SK-N-SH (cell line): ENCODE results near the gene ECHDC1. TPM values are rescaled to one million over a fixed set of nuclear protein-coding genes. Genes with fewer than 3 reads are reported as not detected.

Source experiments
- CTCF ChIA-PET: fragments of 300-600, 350-600 bp; formaldehyde crosslinking; extraction: SDS; loops from one replicate; lab custom pipeline; 2021; lab: Yijun Ruan, JAX
- POLR2A ChIA-PET: fragments of 350-600 bp; sonication (Branson Sonifier 250); formaldehyde crosslinking; extraction: SDS; loops from one replicate; lab custom pipeline; 2020; ENCODE audit warnings: antibody characterized with exemption, inconsistent platforms; lab: Yijun Ruan, JAX
- DNase-seq: peaks from one replicate; pipeline ENCODE4 v3.0.0; 2012
- H2AFZ ChIP-seq: fragments of 200-600 bp; sonication (generic); 2 replicates; pipeline ENCODE4 v1.8.1; 2016; ENCODE audit warnings: antibody characterized with exemption, mild to moderate bottlenecking, low read depth
- H3F3A ChIP-seq: fragments of 200-600 bp; sonication (generic); replicated peaks from 2 replicates; pipeline ENCODE3; 2016; ENCODE audit warnings: antibody characterized with exemption, mild to moderate bottlenecking; ENCODE audit not compliant: insufficient read depth
- H3K27ac ChIP-seq, 2 experiments: fragments of 200-500 bp in 1 of 2; fragments of 200-600 bp in 1 of 2; sonication (Bioruptor generic) in 1 of 2; sonication (generic), shearing (Covaris generic) in 1 of 2; 2 replicates each; pipeline versions ENCODE4 v1.5.1 to v1.6.1; 2014 to 2016; ENCODE audit warnings: low read depth in 2 of 2, inconsistent platforms in 1 of 2, low read length in 1 of 2, mild to moderate bottlenecking in 1 of 2, mixed read lengths in 1 of 2
- H3K27me3 ChIP-seq: fragments of 200-600 bp; sonication (generic), shearing (Covaris generic); 2 replicates; pipeline ENCODE4 v1.6.1; 2016; ENCODE audit warnings: mixed run types; ENCODE audit not compliant: insufficient read depth
- H3K36me3 ChIP-seq, 2 experiments: fragments of 200-500 bp in 1 of 2; fragments of 200-600 bp in 1 of 2; sonication (Bioruptor generic) in 1 of 2; sonication (generic) in 1 of 2; replicated peaks in 1 of 2; 2 replicates each; pipeline versions ENCODE3 to v1.5.1; 2014 to 2016; ENCODE audit warnings: low read length in 1 of 2, mild to moderate bottlenecking in 1 of 2; ENCODE audit not compliant: insufficient read depth in 2 of 2, control insufficient read depth in 1 of 2
- H3K4me1 ChIP-seq, 2 experiments: fragments of 200-500 bp in 1 of 2; fragments of 200-600 bp in 1 of 2; sonication (Bioruptor generic) in 1 of 2; sonication (generic), shearing (Covaris generic) in 1 of 2; 2 replicates each; pipeline versions ENCODE4 v1.5.1 to v1.6.1; 2014 to 2016; ENCODE audit warnings: low read depth in 1 of 2, low read length in 1 of 2, mixed run types in 1 of 2; ENCODE audit not compliant: insufficient read depth in 2 of 2, control insufficient read depth in 1 of 2
- H3K4me2 ChIP-seq: fragments of 200-600 bp; sonication (generic), shearing (Covaris generic); 2 replicates; pipeline ENCODE4 v1.6.1; 2017; ENCODE audit warnings: mixed run types
- H3K4me3 ChIP-seq, 2 experiments: fragments of 200-500 bp in 1 of 2; fragments of 200-600 bp in 1 of 2; sonication (Bioruptor generic) in 1 of 2; sonication (generic), shearing (Covaris generic) in 1 of 2; 2 replicates each; pipeline versions ENCODE4 v1.5.1 to v1.8.1; 2014 to 2016; ENCODE audit warnings: low read depth in 2 of 2, inconsistent platforms in 1 of 2, low read length in 1 of 2, mild to moderate bottlenecking in 1 of 2, mixed read lengths in 1 of 2, moderate library complexity in 1 of 2
- H3K79me2 ChIP-seq: fragments of 200-600 bp; sonication (generic); 2 replicates; pipeline ENCODE4 v1.8.1; 2017; ENCODE audit warnings: mild to moderate bottlenecking; ENCODE audit not compliant: insufficient read depth
- H3K9ac ChIP-seq: fragments of 200-600 bp; sonication (generic); 2 replicates; pipeline ENCODE4 v1.6.1; 2017; ENCODE audit warnings: mixed run types
- H3K9me2 ChIP-seq: fragments of 200-600 bp; sonication (generic); 2 replicates; pipeline ENCODE4 v1.6.1; 2017; ENCODE audit warnings: mixed run types
- H3K9me3 ChIP-seq: fragments of 200-600 bp; sonication (generic); 2 replicates; pipeline ENCODE4 v1.6.1; 2017; ENCODE audit warnings: mixed run types, mild to moderate bottlenecking, moderate library complexity
- H4K20me1 ChIP-seq: fragments of 200-600 bp; sonication (generic); 2 replicates; pipeline ENCODE4 v1.6.1; 2017; ENCODE audit warnings: mild to moderate bottlenecking, mixed run types; ENCODE audit not compliant: insufficient read depth
- CHD2 ChIP-seq: fragments of 150-350 bp; IDR thresholded peaks from 2 replicates; pipeline ENCODE4 v1.6.1; 2018; ENCODE audit warnings: low read length; ENCODE audit not compliant: partially characterized antibody
- EP300 ChIP-seq, 2 experiments: IDR thresholded peaks; 2 replicates each; pipeline versions ENCODE4 v1.4.0 to v1.6.1; 2012; ENCODE audit warnings: borderline replicate concordance in 1 of 2, low read depth in 1 of 2, low read length in 1 of 2
- EZH2phosphoT487 ChIP-seq: fragments of 200-600 bp; sonication (generic); IDR thresholded peaks from 2 replicates; pipeline ENCODE4 v1.6.1; 2017; ENCODE audit warnings: low read depth, mixed run types, mild to moderate bottlenecking, antibody characterized with exemption, moderate library complexity, borderline replicate concordance
- FOXM1 ChIP-seq: IDR thresholded peaks from 2 replicates; pipeline ENCODE4 v1.4.0; 2012; ENCODE audit warnings: low read depth, mild to moderate bottlenecking
- GATA2 ChIP-seq: sonication (generic); formaldehyde crosslinking; IDR thresholded peaks from 2 replicates; pipeline ENCODE4 v1.5.0; 2020; ENCODE audit warnings: mild to moderate bottlenecking, missing genetic modification reagents
- JUND ChIP-seq: IDR thresholded peaks from 2 replicates; pipeline ENCODE4 v1.4.0; 2012
- NFIC ChIP-seq: IDR thresholded peaks from 2 replicates; pipeline ENCODE4 v1.4.0; 2012; ENCODE audit warnings: borderline replicate concordance
- POLR2AphosphoS5 ChIP-seq: IDR thresholded peaks from 2 replicates; pipeline ENCODE4 v1.6.1; 2012; ENCODE audit warnings: low read depth, low read length
- RAD21 ChIP-seq: IDR thresholded peaks from 2 replicates; pipeline ENCODE4 v1.6.1; 2012; ENCODE audit warnings: mild to moderate bottlenecking, low read length
- RCOR1 ChIP-seq: fragments of 150-350 bp; IDR thresholded peaks from 2 replicates; pipeline ENCODE4 v1.6.1; 2017; ENCODE audit warnings: antibody characterized with exemption, low read length
- RFX5 ChIP-seq: IDR thresholded peaks from 2 replicates; pipeline ENCODE4 v1.6.1; 2012; ENCODE audit warnings: mild to moderate bottlenecking, improper control_type of control experiment, low read length
- RXRA ChIP-seq: IDR thresholded peaks from 2 replicates; pipeline ENCODE4 v1.4.0; 2012; ENCODE audit warnings: low read depth, mild to moderate bottlenecking, borderline replicate concordance
- SMC3 ChIP-seq: IDR thresholded peaks from 2 replicates; pipeline ENCODE4 v1.6.1; 2012; ENCODE audit warnings: low read depth, low read length, improper control_type of control experiment
- TAF1 ChIP-seq: IDR thresholded peaks from 2 replicates; pipeline ENCODE4 v1.6.1; 2012; ENCODE audit warnings: low read depth, mild to moderate bottlenecking, low read length, moderate library complexity, borderline replicate concordance
- TCF12 ChIP-seq: IDR thresholded peaks from 2 replicates; pipeline ENCODE4 v1.4.0; 2012
- YY1 ChIP-seq: IDR thresholded peaks from 2 replicates; pipeline ENCODE4 v1.4.0; 2012; ENCODE audit warnings: low read depth, mild to moderate bottlenecking
- WGBS: methylation state at CpG from one replicate; pipeline ENCODE4 v1.1.6; 2017; ENCODE audit warnings: low lambda C conversion rate; 5-methylcytosine and 5-hydroxymethylcytosine counted together
- polyA plus RNA-seq, 3 experiments: library from polyadenylated mRNA; depleted of rRNA; stranded (reverse); fragments of >200 nt; gene quantifications; 2 replicates each; pipeline ENCODE4 v1.2.3, GENCODE V29; 2012
- TF ChIP-seq, protein P1 (sequence below): IDR thresholded peaks from 2 replicates; pipeline ENCODE4; 2012
- TF ChIP-seq, protein P2 (sequence below): IDR thresholded peaks from 2 replicates; pipeline ENCODE4 v1.4.0; 2012; ENCODE audit warnings: low read depth, borderline replicate concordance
- TF ChIP-seq, protein P3 (sequence below): IDR thresholded peaks from 2 replicates; pipeline ENCODE4 v1.4.0; 2012; ENCODE audit warnings: low read depth
- TF ChIP-seq, protein P4 (sequence below): IDR thresholded peaks from 2 replicates; pipeline ENCODE4 v1.6.1; 2012; ENCODE audit warnings: mild to moderate bottlenecking, low read depth, low read length, moderate library complexity

The ECHDC1 gene
- polyA plus RNA-seq, 1 of the 3 experiments (the other 2 are of a cell fraction) = 23.3 TPM

DNA sequence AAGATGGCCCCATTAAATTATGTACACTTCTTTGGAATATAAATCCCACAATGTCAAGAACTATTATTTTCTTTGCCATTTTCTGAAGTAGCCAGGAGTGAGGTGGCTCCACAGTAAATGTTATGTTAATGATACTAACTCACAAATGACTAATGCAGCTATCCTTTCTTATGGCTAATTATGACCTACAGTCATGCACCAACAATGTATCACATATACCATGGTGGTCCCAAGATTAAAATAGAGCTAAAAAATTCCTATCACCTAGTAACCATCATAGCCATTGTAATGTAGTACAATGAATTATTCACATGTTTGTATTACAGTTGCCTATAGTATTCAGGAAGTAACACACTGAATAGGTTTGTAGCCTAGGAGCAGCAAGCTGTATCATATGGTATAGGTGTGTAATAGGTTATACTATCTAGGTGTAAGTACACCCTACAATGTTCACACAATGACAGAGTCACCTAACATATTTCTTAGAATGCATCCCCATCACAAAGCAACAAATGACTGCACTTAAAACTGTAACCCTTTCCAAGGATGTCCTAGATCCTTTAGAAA, 15.3 kb downstream of the ECHDC1 start:
- H2AFZ ChIP-seq = no peak overlapping the region
- H3K9me3 ChIP-seq = no peaks in the 10 kb centered on the region
- no peak overlapping the region for H3K4me3 ChIP-seq
- no peaks in the 10 kb centered on the region for H3K27me3 ChIP-seq
- H4K20me1 ChIP-seq = peaks cover 4% of the 10 kb centered on the region; the same call in 1 of the 2 replicates
- peaks cover 19% of the 10 kb centered on the region for H3F3A ChIP-seq
- no peak overlapping the region for H3K4me2 ChIP-seq
- no peaks in the 10 kb centered on the region; a peak in 1 of 4 replicates for H3K4me1 ChIP-seq
- no peaks in the 10 kb centered on the region for H3K9me2 ChIP-seq
- H3K9ac ChIP-seq = no peak overlapping the region
- no peak for DNase-seq
- TF ChIP-seq YY1 = no peak
- TF ChIP-seq TCF12 = no peak
- TF ChIP-seq GATA2 (CRISPR knock-in tag) = no peak
- TF ChIP-seq FOXM1 = no peak
- no peak for TF ChIP-seq RCOR1
- TF ChIP-seq, protein P1, sequence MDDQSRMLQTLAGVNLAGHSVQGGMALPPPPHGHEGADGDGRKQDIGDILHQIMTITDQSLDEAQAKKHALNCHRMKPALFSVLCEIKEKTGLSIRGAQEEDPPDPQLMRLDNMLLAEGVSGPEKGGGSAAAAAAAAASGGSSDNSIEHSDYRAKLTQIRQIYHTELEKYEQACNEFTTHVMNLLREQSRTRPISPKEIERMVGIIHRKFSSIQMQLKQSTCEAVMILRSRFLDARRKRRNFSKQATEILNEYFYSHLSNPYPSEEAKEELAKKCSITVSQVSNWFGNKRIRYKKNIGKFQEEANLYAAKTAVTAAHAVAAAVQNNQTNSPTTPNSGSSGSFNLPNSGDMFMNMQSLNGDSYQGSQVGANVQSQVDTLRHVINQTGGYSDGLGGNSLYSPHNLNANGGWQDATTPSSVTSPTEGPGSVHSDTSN = no peak
- TF ChIP-seq CHD2 = no peak
- TF ChIP-seq RFX5 = no peak
- TF ChIP-seq NFIC = no peak
- peaks cover 53 to 59% of the 10 kb centered on the region in 2 experiments for H3K36me3 ChIP-seq
- peaks cover 33% of the 10 kb centered on the region; the same call in 1 of the 2 replicates for H3K79me2 ChIP-seq
- H3K27ac ChIP-seq = peak overlapping the region in 1 of 2 experiments; percentile 49; a peak in 2 of 4 replicates
- ChIA-PET POLR2A (no interaction called here), CTCF (interaction anchor here (0.7 kb wide), 1 partner anchor 48 kb away, joined by 3 read pairs; no protein-coding TSS in a partner anchor)

DNA sequence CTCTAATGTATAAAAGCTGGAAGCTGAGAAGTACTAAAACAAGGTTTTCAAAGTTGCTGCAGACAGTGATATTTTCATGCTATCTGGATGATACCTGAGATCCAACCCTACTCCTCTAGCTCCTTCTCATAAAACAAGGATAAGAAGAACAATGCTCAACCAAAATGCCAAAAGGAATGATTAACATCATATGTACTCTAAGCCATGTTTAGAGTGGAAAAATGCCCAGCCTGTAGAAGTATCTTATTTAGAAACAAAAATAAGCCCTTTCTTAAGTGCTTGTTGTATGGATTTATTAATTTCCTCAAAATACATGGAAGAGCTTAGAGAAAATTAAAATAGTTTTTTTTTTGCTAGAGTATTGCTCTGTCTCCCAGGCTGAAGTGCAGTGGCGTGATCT, 23.7 kb downstream of the ECHDC1 start:
- Histone ChIP-seq H3K9ac (no peak overlapping the region), H3F3A (peaks cover 3% of the 10 kb centered on the region), H4K20me1 (no peaks in the 10 kb centered on the region), H3K79me2 (peaks cover 10% of the 10 kb centered on the region), H3K27me3 (no peaks in the 10 kb centered on the region), H3K4me3 (no peak overlapping the region), H3K27ac (no peak overlapping the region), H3K4me1 (no peaks in the 10 kb centered on the region; a peak in 1 of 4 replicates), H3K36me3 (peaks cover 61 to 76% of the 10 kb centered on the region in 2 experiments), H3K4me2 (no peak overlapping the region), H2AFZ (no peak overlapping the region), H3K9me2 (no peaks in the 10 kb centered on the region), H3K9me3 (no peaks in the 10 kb centered on the region)
- ChIA-PET POLR2A (no interaction called here), CTCF (interaction anchor here (1.0 to 1.5 kb wide), 4 partner anchors 16 to 44 kb away, joined by 3 to 4 read pairs (median 3); no protein-coding TSS in a partner anchor)
- TF ChIP-seq EZH2phosphoT487 (no peak), GATA2 (CRISPR knock-in tag) (no peak), RCOR1 (no peak), TAF1 (no peak), YY1 (no peak), POLR2AphosphoS5 (no peak), RAD21 (no peak), FOXM1 (no peak), RXRA (no peak), SMC3 (no peak), NFIC (no peak), EP300 (IDR thresholded peaks at IDR 0.05; ENCODE audit: borderline replicate concordance in 1 of 2, low read depth in 1 of 2, low read length in 1 of 2) (no peak), JUND (no peak)
- TF ChIP-seq, protein P2, sequence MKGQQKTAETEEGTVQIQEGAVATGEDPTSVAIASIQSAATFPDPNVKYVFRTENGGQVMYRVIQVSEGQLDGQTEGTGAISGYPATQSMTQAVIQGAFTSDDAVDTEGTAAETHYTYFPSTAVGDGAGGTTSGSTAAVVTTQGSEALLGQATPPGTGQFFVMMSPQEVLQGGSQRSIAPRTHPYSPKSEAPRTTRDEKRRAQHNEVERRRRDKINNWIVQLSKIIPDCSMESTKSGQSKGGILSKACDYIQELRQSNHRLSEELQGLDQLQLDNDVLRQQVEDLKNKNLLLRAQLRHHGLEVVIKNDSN = no peak
- TF ChIP-seq, protein P3, sequence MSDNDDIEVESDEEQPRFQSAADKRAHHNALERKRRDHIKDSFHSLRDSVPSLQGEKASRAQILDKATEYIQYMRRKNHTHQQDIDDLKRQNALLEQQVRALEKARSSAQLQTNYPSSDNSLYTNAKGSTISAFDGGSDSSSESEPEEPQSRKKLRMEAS = no peak
- TF ChIP-seq, protein P4, sequence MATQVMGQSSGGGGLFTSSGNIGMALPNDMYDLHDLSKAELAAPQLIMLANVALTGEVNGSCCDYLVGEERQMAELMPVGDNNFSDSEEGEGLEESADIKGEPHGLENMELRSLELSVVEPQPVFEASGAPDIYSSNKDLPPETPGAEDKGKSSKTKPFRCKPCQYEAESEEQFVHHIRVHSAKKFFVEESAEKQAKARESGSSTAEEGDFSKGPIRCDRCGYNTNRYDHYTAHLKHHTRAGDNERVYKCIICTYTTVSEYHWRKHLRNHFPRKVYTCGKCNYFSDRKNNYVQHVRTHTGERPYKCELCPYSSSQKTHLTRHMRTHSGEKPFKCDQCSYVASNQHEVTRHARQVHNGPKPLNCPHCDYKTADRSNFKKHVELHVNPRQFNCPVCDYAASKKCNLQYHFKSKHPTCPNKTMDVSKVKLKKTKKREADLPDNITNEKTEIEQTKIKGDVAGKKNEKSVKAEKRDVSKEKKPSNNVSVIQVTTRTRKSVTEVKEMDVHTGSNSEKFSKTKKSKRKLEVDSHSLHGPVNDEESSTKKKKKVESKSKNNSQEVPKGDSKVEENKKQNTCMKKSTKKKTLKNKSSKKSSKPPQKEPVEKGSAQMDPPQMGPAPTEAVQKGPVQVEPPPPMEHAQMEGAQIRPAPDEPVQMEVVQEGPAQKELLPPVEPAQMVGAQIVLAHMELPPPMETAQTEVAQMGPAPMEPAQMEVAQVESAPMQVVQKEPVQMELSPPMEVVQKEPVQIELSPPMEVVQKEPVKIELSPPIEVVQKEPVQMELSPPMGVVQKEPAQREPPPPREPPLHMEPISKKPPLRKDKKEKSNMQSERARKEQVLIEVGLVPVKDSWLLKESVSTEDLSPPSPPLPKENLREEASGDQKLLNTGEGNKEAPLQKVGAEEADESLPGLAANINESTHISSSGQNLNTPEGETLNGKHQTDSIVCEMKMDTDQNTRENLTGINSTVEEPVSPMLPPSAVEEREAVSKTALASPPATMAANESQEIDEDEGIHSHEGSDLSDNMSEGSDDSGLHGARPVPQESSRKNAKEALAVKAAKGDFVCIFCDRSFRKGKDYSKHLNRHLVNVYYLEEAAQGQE = no peak
- WGBS = 100% methylated on average over 1 of the region's 1 CpG
- no peak for DNase-seq
